ENCODE measurements around the gene MINDY4. TPM values are rescaled to one million over a fixed set of nuclear protein-coding genes. Genes with fewer than 3 reads are reported as not detected.

The MINDY4 gene
- total RNA-seq, 1 donor = 4.3 TPM

DNA sequence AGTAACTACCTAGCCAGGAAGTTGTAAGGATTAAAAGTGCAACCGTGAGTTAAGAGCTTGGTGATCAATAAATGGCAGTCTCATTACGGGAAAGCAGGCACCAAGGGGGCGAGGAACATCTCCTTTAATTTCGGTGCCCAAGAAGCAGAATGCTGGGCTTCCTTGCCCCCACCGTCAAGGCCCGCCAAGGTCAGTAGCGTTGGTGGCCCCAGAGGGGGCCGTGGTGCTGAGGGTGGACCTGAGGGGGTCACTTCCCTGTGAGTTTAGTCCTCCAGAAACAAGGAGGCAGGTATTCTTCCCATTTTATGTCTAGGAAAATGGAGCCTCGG is 408 bp upstream of the MINDY4 start:
- no peak for DNase-seq (ENCODE audit: low read depth in 2 of 3, low spot score in 2 of 3)

- DNase-seq (ENCODE audit: low read depth in 2 of 3, low spot score in 2 of 3) = peak in 1 of 3 donors; percentile 55
These were observed 736 bp downstream of the MINDY4 start for GRCh38 chr7:30771880-30772425.

GRCh38 chr7:30772984-30773383 is 1.8 kb downstream of the MINDY4 start:
- no peak for DNase-seq (ENCODE audit: low read depth in 2 of 3, low spot score in 2 of 3)

DNA sequence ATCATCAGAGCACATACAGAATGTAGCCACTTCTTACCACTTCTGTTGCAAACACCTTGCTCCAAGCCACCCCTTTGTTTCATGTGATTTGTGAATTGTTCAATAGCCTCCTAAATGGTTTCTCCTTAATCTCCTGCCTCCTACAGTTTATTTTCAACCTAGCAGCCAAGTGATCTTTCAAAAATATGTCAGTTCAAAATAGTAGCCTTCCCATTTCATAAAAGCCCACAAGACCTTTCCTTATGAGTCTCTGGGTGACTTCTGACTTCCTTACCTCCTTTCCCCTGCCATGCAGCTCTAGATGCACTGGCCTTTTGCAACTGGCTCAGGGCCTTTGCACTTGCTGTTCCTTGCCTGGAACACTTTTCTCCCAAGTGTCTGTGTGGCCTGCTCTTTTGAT is 4.8 kb downstream of the MINDY4 start:
- DNase-seq (ENCODE audit: low read depth in 2 of 3, low spot score in 2 of 3) = no peak

- no peak for DNase-seq (ENCODE audit: low read depth in 2 of 3, low spot score in 2 of 3)
These were observed 5.8 kb downstream of the MINDY4 start for GRCh38 chr7:30776971-30777370.

GRCh38 chr7:30778255-30779025 is 7.2 kb downstream of the MINDY4 start:
- DNase-seq (ENCODE audit: low read depth in 2 of 3, low spot score in 2 of 3) = no peak

- no peak for DNase-seq (ENCODE audit: low read depth in 2 of 3, low spot score in 2 of 3)
These were observed 8.4 kb downstream of the MINDY4 start for GRCh38 chr7:30779574-30779973.

GRCh38 chr7:30780941-30781340 is 9.7 kb downstream of the MINDY4 start:
- no peak for DNase-seq (ENCODE audit: low read depth in 2 of 3, low spot score in 2 of 3)

GRCh38 chr7:30782690-30783089 is 11.5 kb downstream of the MINDY4 start:
- no peak for DNase-seq (ENCODE audit: low read depth in 2 of 3, low spot score in 2 of 3)

DNA sequence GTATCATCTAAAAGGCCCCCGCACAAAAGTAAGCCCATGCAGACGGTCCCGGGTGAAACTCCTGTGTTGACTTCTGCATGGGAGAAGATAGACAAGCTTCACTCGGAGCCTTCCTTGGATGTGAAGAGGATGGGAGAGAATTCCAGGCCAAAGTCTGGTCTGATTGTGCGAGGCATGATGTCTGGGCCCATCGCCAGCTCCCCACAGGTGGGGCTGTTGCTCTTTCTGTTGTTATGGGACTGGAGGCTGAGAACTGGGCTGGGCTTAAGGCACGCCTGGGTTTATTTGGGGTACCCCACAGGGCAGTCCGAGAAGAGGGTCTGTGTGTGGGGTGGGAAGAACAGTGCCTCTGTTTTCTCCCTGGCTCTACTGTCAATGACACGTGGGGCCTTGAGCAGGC is 14.6 kb downstream of the MINDY4 start:
- no peak for DNase-seq (ENCODE audit: low read depth in 2 of 3, low spot score in 2 of 3)

- peak in 1 of 3 donors; percentile 34 for DNase-seq (ENCODE audit: low read depth in 2 of 3, low spot score in 2 of 3)
These were observed 16.3 kb downstream of the MINDY4 start for GRCh38 chr7:30787486-30787885.

GRCh38 chr7:30788640-30789333 is 17.6 kb downstream of the MINDY4 start:
- DNase-seq (ENCODE audit: low read depth in 2 of 3, low spot score in 2 of 3) = no peak

- no peak for DNase-seq (ENCODE audit: low read depth in 2 of 3, low spot score in 2 of 3)
These were observed 18.1 kb downstream of the MINDY4 start for GRCh38 chr7:30789334-30789711.

- DNase-seq (ENCODE audit: low read depth in 2 of 3, low spot score in 2 of 3) = no peak
These were observed 19.1 kb downstream of the MINDY4 start for GRCh38 chr7:30790356-30790755.

DNA sequence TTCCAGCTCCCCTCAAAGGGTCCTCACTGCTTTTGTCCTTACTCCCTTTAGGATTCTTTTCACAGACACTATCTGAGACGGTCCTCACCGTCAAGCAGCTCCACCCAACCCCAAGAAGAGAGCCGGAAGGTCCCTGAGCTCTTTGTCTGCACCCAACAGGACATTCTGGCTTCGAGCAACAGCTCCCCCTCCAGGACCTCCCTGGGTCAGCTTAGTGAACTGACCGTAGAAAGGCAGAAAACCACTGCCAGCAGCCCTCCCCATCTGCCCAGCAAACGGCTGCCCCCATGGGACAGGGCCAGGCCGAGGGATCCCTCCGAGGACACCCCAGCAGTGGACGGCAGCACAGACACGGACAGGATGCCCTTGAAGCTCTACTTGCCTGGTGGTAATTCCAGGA is 19.9 kb downstream of the MINDY4 start:
- no peak for DNase-seq (ENCODE audit: low read depth in 2 of 3, low spot score in 2 of 3)

DNA sequence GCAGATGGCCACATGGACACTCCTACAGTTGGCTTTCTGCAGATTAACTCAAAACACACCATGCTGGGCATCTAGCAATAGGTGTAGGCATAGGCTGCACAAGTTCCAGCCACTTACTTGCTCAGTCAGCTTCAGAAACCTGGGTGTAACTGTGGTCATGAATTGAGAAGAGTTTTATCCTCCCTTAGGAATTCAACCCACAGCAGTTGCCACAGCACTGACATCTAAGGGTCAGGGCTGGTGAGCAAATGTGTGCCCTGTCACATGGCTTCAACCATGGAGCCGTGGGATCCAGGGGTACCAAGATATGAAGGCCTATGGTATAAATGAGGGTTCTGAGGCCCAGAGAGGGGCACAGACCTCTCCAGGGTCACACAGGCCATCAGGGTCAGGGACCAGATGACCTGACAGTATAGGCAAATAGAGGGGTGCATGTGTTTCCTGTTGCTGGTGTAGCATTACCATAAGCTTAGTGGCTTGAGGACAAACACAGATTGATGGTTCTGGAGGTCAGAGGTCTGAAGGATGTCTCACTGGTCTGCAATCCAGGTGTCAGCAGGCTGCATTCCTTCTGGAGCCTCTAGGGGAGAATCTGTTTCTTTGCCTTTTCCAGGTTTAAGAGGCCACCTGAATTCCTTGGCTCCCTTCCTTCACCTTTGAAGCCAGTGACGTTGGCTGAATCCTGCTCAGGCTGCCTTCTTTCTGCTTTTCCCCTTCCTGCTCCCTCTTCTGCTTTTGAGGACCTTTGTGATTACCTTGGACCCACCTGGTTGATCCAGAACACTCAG is 24.1 kb downstream of the MINDY4 start:
- no peak for DNase-seq (ENCODE audit: low read depth in 2 of 3, low spot score in 2 of 3)

- DNase-seq (ENCODE audit: low read depth in 2 of 3, low spot score in 2 of 3) = no peak
These were observed 25.1 kb downstream of the MINDY4 start for GRCh38 chr7:30796105-30796869.

- DNase-seq (ENCODE audit: low read depth in 2 of 3, low spot score in 2 of 3) = no peak
These were observed 26.2 kb downstream of the MINDY4 start for GRCh38 chr7:30797176-30798040.

DNA sequence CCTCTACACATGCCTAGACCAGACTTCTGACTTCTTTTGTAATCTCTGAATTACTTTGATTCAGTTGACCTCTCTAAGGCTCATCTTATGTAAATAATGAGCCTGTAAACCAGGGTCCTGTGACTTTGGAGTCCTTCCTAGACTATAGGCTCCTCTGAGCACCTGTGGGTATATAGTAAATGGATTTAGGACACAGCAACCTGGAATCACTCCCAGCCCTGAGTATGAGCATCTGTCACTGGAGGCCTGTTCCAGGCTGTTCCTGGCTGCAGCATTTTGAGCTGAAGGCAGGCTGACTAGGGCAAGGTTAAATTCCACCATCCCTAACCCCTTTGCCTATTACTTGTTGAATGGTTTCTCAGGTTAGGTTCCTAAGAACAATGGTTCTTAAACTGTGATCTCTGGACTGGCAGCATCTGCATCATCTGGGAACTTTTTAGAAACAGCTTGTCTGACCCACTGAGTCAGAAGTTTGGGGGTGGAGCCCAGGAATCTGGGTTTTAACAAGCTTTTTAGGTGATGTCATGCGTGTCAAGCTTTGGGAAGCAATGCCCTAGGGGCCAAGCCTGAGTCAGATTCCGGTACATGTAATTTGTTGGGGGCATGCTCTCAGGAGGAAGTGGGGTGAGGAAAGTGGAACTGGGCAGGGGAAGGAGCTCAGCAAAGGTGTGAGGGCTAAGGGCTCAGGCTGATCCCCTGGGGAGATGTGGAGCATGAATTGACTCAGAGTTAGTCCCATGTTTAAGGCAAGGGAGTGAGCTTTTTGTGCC is 28.2 kb downstream of the MINDY4 start:
- DNase-seq (ENCODE audit: low read depth in 2 of 3, low spot score in 2 of 3) = no peak
